A549 treated with CORT108297 at 1 μM for 4 hours (cell line): ENCODE data around the gene TUBA3C. TPM values are rescaled to one million over a fixed set of nuclear protein-coding genes. Genes with fewer than 3 reads are reported as not detected.

ENCODE experiments used
- total RNA-seq: library from RNA; stranded (reverse); fragments of 200-300 nt; extraction: Qiagen RNA extraction; gene quantifications from 5 replicates; pipeline ENCODE4 v1.2.3, GENCODE V29; 2022

TUBA3C gene
- total RNA-seq: not detected in 5 replicates

GRCh38 chr13:19181621-19182485 lies at the start of gene TUBA3C:
TSS of gene TUBA3C (minus strand) at chr13:19181824. CDS start at chr13:19181747, 77 bp downstream.

